ENCODE measurements around the gene ZNF552.

The ZNF552 gene

DNA sequence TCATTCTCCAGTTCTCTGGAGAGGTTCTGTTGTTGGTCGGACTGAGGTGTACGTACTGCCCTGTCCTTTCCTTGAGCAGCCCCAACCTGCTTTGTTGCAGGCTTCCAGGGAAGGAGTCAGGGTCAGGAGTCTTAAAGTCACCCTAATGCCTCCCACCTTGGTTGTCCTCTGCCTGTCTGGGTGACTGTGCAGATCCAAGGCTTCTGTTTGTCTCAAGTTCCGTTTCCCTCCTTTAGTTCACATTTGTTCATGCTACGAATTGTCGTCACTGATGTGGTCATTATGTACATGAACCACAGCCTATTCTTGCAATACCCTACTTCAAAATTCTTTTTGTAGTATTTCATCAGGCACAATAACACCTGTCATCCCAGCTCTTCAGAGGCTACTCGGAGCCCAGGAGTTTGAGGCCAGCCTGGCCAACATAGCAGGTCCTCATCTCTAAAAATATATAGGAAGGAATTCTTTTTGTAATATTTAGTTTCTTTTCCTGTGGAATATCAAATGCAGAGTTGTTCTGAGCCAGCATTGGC lies 37.9 kb downstream of the ZNF552 start:
- DNase-seq (ENCODE audit: low spot score), result no peak

GRCh38 chr19:57773488-57773887 lies 41.2 kb downstream of the ZNF552 start:
- DNase-seq (ENCODE audit: low spot score), result no peak

DNA sequence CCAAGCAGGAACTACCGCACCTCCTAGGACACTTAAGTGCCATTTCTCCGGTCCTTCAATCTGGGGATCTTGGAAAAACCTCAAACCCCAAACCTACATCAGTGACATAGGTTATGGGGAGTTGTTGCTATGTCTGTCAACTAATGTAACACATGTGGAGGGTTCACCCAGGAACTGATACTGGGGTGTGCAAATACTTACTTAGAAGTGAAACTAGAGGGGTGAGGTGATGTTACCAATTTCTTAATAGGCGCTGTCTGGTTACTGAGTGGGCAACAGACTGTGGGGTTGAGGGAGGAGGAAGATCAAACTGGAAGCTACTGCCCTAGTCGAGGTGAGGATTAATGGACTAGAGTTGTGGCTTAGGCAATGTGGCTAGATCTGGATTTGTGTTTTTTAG lies 43.3 kb downstream of the ZNF552 start:
- DNase-seq (ENCODE audit: low spot score), result no peak

DNA sequence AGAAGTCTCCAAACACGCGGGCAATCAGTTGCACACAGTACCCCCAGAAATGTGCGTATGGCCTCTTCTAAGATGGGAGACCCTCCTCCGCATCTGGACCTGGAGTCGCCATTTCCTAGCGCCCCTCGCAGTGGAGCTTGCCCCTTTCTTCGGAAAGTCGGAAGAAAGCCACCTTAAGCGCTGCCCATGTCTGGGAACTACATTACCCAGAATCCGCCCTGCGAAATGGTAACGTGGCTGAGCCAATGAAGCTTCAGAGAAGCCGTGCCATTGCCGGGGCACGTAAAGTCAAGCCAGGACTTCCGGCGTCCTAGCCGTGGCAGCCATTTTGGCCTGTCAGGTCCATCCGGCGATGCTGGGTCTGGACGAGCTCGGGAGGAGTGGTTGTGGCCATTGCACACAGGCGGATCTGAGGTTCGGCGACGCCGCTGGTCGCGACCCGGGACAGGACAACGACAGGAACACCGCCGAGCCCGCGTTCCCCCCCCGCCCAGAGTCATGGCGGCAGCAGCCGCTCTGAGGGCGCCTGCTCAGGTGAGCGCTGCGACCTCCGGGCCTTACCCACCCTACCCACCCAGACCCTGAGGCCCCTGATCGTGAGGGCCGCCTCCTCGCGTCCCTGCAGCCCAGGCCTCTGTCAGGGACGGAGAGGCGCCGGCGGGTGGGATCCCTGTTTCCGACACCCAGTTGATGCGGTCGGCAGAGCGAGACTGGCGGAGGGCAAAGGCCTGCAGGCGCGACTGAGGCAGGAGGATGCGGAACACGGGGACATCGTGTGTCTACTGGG lies 45.2 kb downstream of the ZNF552 start, which contains the start of gene ZNF586:
Gene ZNF586, plus strand, starts transcription at position 332 of the 787 bp plus-strand sequence. Its CDS starts 167 bp downstream, at position 499.
- DNase-seq (ENCODE audit: low spot score), result peak; percentile 88

- DNase-seq (ENCODE audit: low spot score), result no peak
Observed at GRCh38 chr19:57759096-57759495, 55.6 kb downstream of the ZNF552 start.

DNA sequence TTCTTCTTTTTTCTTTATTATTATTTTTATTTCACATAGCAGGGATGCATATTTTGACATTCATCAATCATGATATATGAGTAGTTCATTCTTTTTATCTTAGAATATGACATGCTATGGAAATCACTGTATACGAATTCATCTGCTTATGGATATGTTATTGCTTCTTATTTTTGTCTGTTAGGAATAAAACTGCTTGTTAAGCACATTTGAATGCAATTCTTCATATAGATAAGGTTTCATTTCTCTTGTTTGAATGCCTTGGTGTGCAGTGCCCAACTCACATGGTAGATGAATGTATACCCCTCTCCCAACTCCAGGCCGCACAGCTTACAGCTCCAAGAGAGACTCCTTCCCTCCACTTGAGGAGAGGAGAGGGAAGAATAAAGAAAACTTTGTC lies 56.8 kb downstream of the ZNF552 start:
- no peak for DNase-seq (ENCODE audit: low spot score)
